GM12878 (cell line): ENCODE measurements around the gene GID8. TPM values are rescaled to one million over a fixed set of nuclear protein-coding genes. Genes with fewer than 3 reads are reported as not detected.

Experiments used
- ATAC-seq: fragments of 200-7000 bp; cut with Tn5 transposase; 3 replicates; pipeline ENCODE4 v1.9.1; 2020; ENCODE audit warnings: mild to moderate bottlenecking, moderate library complexity
- BruUV-seq: library from RNA; stranded (reverse); fragments of 400-500 nt; replicated peaks from 2 replicates; lab custom pipeline; 2021; lab: Mats Ljungman, UMichigan
- CTCF ChIA-PET: fragments of 300-600 bp; sonication (Branson Sonifier 250); formaldehyde crosslinking; extraction: SDS; loops from one replicate; lab custom pipeline; 2021; ENCODE audit warnings: inconsistent platforms; lab: Yijun Ruan, JAX
- POLR2A ChIA-PET: fragments of 350-600 bp; formaldehyde crosslinking; extraction: SDS; loops from one replicate; lab custom pipeline; 2021; ENCODE audit warnings: inconsistent platforms; lab: Charles Lee
- RAD21 ChIA-PET: fragments of 300-600 bp; sonication (Branson Sonifier 250); formaldehyde crosslinking; loops from one replicate; lab custom pipeline; 2023; ENCODE audit warnings: antibody characterized with exemption; ENCODE audit not compliant: unreplicated experiment; lab: Charles Lee
- SMC1A ChIA-PET: fragments of 300-600 bp; sonication (Branson Sonifier 250); formaldehyde crosslinking; loops from one replicate; lab custom pipeline; 2023; ENCODE audit not compliant: unreplicated experiment, uncharacterized antibody; lab: Charles Lee
- DNase-seq: peaks from one replicate; pipeline ENCODE4 v3.0.0-alpha.2; 2011; ENCODE audit warnings: low read depth, low spot score
- FAIRE-seq: peaks from 3 replicates; lab custom pipeline; 2011; peaks lifted over from hg19 to GRCh38; lab: Jason Lieb, UNC
- H2AFZ ChIP-seq: 2 replicates; pipeline ENCODE4 v1.6.0; 2011; ENCODE audit warnings: low read depth, low read length, control low read depth; ENCODE audit not compliant: control insufficient read depth
- H3K27ac ChIP-seq: 2 replicates; pipeline ENCODE4 v1.5.1; 2011; ENCODE audit warnings: control low read depth; ENCODE audit not compliant: control insufficient read depth, insufficient read depth
- H3K27me3 ChIP-seq, 2 experiments: replicated peaks in 1 of 2; 2 replicates each; pipeline versions ENCODE4 v1.6.0 to v1.6.1; 2011; ENCODE audit warnings: low read length in 1 of 2; ENCODE audit not compliant: control insufficient read depth in 2 of 2, insufficient read depth in 2 of 2
- H3K36me3 ChIP-seq, 2 experiments: 2 replicates each; pipeline ENCODE4 v1.5.1; 2011; ENCODE audit warnings: low read length in 1 of 2; ENCODE audit not compliant: control insufficient read depth in 2 of 2, insufficient read depth in 2 of 2
- H3K4me1 ChIP-seq: 2 replicates; pipeline ENCODE4 v1.6.1; 2011; ENCODE audit warnings: mild to moderate bottlenecking, low read length, moderate library complexity, mixed read lengths; ENCODE audit not compliant: control insufficient read depth, insufficient read depth
- H3K4me2 ChIP-seq: 2 replicates; pipeline ENCODE4 v1.6.0; 2011; ENCODE audit warnings: control low read depth; ENCODE audit not compliant: control insufficient read depth, insufficient read depth
- H3K4me3 ChIP-seq: fragments of 200-600 bp; sonication (generic); 2 replicates; pipeline ENCODE4 v1.5.1; 2016
- H3K79me2 ChIP-seq: 2 replicates; pipeline ENCODE4 v1.6.0; 2011; ENCODE audit warnings: low read length; ENCODE audit not compliant: control insufficient read depth, insufficient read depth
- H3K9ac ChIP-seq: 2 replicates; pipeline ENCODE4 v1.8.0; 2011; ENCODE audit warnings: low read length, control low read depth, mixed read lengths; ENCODE audit not compliant: control insufficient read depth, insufficient read depth
- H3K9me3 ChIP-seq: replicated peaks from 3 replicates; pipeline ENCODE4 v1.5.1; 2011; ENCODE audit warnings: mild to moderate bottlenecking, low read length; ENCODE audit not compliant: control insufficient read depth, insufficient read depth
- H4K20me1 ChIP-seq: 2 replicates; pipeline ENCODE4 v1.6.0; 2011; ENCODE audit not compliant: control insufficient read depth, insufficient read depth
- BCLAF1 ChIP-seq: fragments of 450-650 bp; IDR thresholded peaks from 2 replicates; pipeline ENCODE4 v1.6.1; 2017; ENCODE audit warnings: antibody characterized with exemption, mild to moderate bottlenecking, moderate library complexity
- CHD2 ChIP-seq: IDR thresholded peaks from 2 replicates; pipeline ENCODE4 v1.6.1; 2011; ENCODE audit warnings: low read depth, low read length, improper control_type of control experiment, borderline replicate concordance
- CTCF ChIP-seq, 3 experiments: IDR thresholded peaks in 2 of 3; conservative IDR thresholded peaks in 1 of 3; 2 replicates each; pipeline ENCODE4 v1.5.1; 2011; ENCODE audit warnings: low read depth in 3 of 3, low read length in 3 of 3, mild to moderate bottlenecking in 3 of 3, control low read depth in 2 of 3, moderate library complexity in 2 of 3, inconsistent platforms in 1 of 3, mixed read lengths in 1 of 3; ENCODE audit not compliant: control insufficient read depth in 2 of 3, insufficient read depth in 1 of 3; ENCODE audit errors: extremely low read depth in 1 of 3
- CUX1 ChIP-seq: IDR thresholded peaks from 2 replicates; pipeline ENCODE4 v1.6.1; 2012; ENCODE audit warnings: improper control_type of control experiment, low read depth, low read length; ENCODE audit not compliant: insufficient replicate concordance
- JUNB ChIP-seq: IDR thresholded peaks from 2 replicates; pipeline ENCODE4 v1.6.1; 2016; ENCODE audit warnings: antibody characterized with exemption, mild to moderate bottlenecking
- LARP7 ChIP-seq: fragments of 450-650 bp; IDR thresholded peaks from 2 replicates; pipeline ENCODE4 v1.6.1; 2017; ENCODE audit warnings: mild to moderate bottlenecking
- MAX ChIP-seq: IDR thresholded peaks from 2 replicates; pipeline ENCODE4 v1.6.1; 2012; ENCODE audit warnings: low read depth, low read length, improper control_type of control experiment
- NR2C2 ChIP-seq: IDR thresholded peaks from 2 replicates; pipeline ENCODE4 v1.6.1; 2011; ENCODE audit warnings: borderline replicate concordance, low read depth; ENCODE audit not compliant: control insufficient read depth, insufficient read length
- RELB ChIP-seq: fragments of 450-650 bp; IDR thresholded peaks from 2 replicates; pipeline ENCODE4 v1.6.1; 2017; ENCODE audit warnings: low read depth, mild to moderate bottlenecking, moderate library complexity
- SIX5 ChIP-seq: IDR thresholded peaks from 2 replicates; pipeline ENCODE4 v1.6.1; 2011; ENCODE audit warnings: mild to moderate bottlenecking, low read depth, low read length, moderate library complexity; ENCODE audit not compliant: severe bottlenecking
- ZNF217 ChIP-seq: fragments of 450-650 bp; IDR thresholded peaks from 2 replicates; pipeline ENCODE4 v1.6.1; 2017; ENCODE audit warnings: antibody characterized with exemption, mild to moderate bottlenecking
- WGBS: methylation state at CpG from one replicate; pipeline ENCODE4 v1.1.6; 2016; ENCODE audit warnings: low lambda C conversion rate; ENCODE audit not compliant: insufficient replicate concordance, insufficient coverage; ENCODE audit errors: missing lambda C conversion rate; 5-methylcytosine and 5-hydroxymethylcytosine counted together
- in situ Hi-C: fragments of 300-500 bp; cut with MboI; formaldehyde crosslinking; loops from 9 replicates; pipeline ENCODE4 v1.14.3; 2018; ENCODE audit warnings: mixed read lengths
- intact Hi-C: fragments of 100-400 bp; cut with micrococcal nuclease; formaldehyde crosslinking; loops from one replicate; pipeline ENCODE4 v1.14.2; 2022; ENCODE audit not compliant: unreplicated experiment
- polyA plus RNA-seq, 11 experiments: library from polyadenylated mRNA; depleted of rRNA in 4 of 11; unstranded in 6 of 11; stranded (reverse) in 5 of 11; fragments of >200 nt; fragmentation: Nextera tagmentation in 4 of 11; fragmentation: Illumina TruSeq in 1 of 11; extraction: Ambion mirVana in 4 of 11; extraction: Trizol in 1 of 11; gene quantifications; 1 replicate in 1 of 11; 2 replicates in 10 of 11; pipeline versions ENCODE4 v1.2.1 to v1.2.3, GENCODE V29; 2011 to 2016; ENCODE audit warnings: inconsistent platforms in 2 of 11, missing spikeins in 2 of 11, low read depth in 1 of 11
- total RNA-seq, 4 experiments: library from RNA; depleted of rRNA in 3 of 4; stranded (reverse); fragments of >200 nt in 3 of 4; fragmentation: Illumina TruSeq in 1 of 4; extraction: Trizol in 1 of 4; gene quantifications; 2 replicates each; pipeline versions ENCODE4 v1.2.1 to v1.2.3, GENCODE V29; 2013 to 2021

The GID8 gene
- total and polyA plus RNA-seq, 10 of the 15 experiments (the other 5 are each of a cell fraction or from before 2014, with no cell fraction given), result 12.0 to 33.8 (median 22.2) TPM

GRCh38 chr20:62914970-62915457 lies 22.9 kb upstream of the GID8 start:
- DNase-seq (no peak), FAIRE-seq (no peak), ATAC-seq (no peak)
- intact Hi-C loops, result no loop called here
- ChIA-PET POLR2A (interaction anchor here (1.6 kb wide), 1 partner anchor 10 kb away, joined by 7 read pairs; no protein-coding TSS in a partner anchor), RAD21 (no interaction called here), SMC1A (interaction anchor here (1.5 kb wide), 1 partner anchor 9 kb away, joined by 3 read pairs; no protein-coding TSS in a partner anchor), CTCF (interaction anchor here (1.3 to 12.5 kb wide), 2 partner anchors 14 to 38 kb away, joined by 3 to 92 read pairs; partner anchors contain the start of gene SLC17A9)
- H4K20me1 ChIP-seq, result peaks cover 15% of the 10 kb centered on the region
- peaks cover 75% of the 10 kb centered on the region for H3K79me2 ChIP-seq
- no TSS peak for BruUV-seq
- H3K9ac ChIP-seq, result no peak overlapping the region
- no peaks in the 10 kb centered on the region for H3K27me3 ChIP-seq
- no peak overlapping the region for H3K4me2 ChIP-seq
- H3K27ac ChIP-seq, result no peak overlapping the region
- no peak overlapping the region for H3K4me3 ChIP-seq
- in situ Hi-C loops, result no loop called here
- 77% methylated on average over 8 of the region's 8 CpGs for WGBS
- no peaks in the 10 kb centered on the region for H3K9me3 ChIP-seq
- peaks cover 13 to 23% of the 10 kb centered on the region in 2 experiments for H3K36me3 ChIP-seq
- H3K4me1 ChIP-seq, result peaks cover 27% of the 10 kb centered on the region
- H2AFZ ChIP-seq, result no peak overlapping the region
- no peak for TF ChIP-seq CHD2
- no peak for TF ChIP-seq NR2C2
- no peak for TF ChIP-seq SIX5
- TF ChIP-seq RELB, result no peak
- no peak for TF ChIP-seq CUX1
- no peak for TF ChIP-seq ZNF217
- no peak for TF ChIP-seq JUNB
- TF ChIP-seq MAX, result no peak
- TF ChIP-seq BCLAF1, result no peak
- no peak for TF ChIP-seq CTCF (IDR thresholded peaks at IDR 0.05 in 2 of 3, conservative IDR thresholded peaks at IDR 0.05 in 1 of 3; ENCODE audit: control insufficient read depth in 2 of 3, extremely low read depth in 1 of 3, insufficient read depth in 1 of 3, low read depth in 3 of 3, low read length in 3 of 3)
- TF ChIP-seq LARP7, result no peak
